CD4-positive, alpha-beta T cell treated with Interferon alpha-2 for 1 hour (primary cell): Measurements from ENCODE around the gene NLGN4X.
"Not testable (repeated sequence)": the region's sequence is repeated elsewhere in the genome, so short reads cannot be mapped to it uniquely, and the experiment has no call there.

Experiments
- DNase-seq, 2 donors: peaks; one replicate each; pipeline ENCODE4 v3.0.0-alpha.2; 2020 to 2022

Gene NLGN4X

GRCh38 chrX:6002056-6002455, 226.6 kb downstream of the NLGN4X start:
- no peak for DNase-seq

DNA sequence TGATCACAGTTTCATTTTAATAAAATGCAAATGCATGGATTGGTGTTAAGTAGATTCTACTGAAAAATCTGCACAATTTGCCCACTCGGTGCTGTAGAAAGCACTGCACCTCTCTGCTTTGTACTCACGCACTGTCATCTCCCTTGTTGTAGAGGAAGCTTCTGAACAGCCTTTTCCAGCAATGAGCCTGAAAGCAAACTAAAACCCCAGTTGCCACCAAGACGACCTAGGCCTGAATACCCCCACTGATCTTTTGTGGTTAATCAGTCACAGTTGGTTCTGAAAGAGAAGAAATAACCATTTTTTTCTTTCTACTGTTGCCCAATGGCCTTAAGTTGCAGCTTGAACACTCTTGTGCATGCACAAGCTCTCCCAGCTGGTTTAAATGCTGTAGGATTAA, 229.8 kb downstream of the NLGN4X start:
- no peak for DNase-seq

- DNase-seq: no peak
Measured at GRCh38 chrX:5998456-5998855, 230.2 kb downstream of the NLGN4X start.

GRCh38 chrX:5991393-5991792, 237.3 kb downstream of the NLGN4X start:
- no peak for DNase-seq

DNA sequence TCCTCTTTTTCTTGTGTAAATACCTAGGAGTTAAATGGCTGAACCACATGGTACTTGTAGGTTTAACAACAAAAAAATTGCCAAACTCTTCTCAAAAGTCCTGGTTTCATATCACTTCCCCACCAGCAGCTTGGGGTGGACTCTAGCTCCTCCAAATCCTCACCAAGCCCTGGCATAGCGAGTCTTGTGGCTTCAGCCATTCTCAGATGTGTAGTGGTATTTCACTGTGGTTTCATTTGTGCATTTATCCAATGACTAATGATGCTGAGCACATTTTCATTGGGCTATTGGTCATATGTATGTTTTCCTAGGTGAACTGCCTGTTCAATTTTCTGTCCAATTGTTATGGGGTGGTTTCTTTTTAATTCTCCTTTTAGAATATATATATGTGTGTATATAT, 249.3 kb downstream of the NLGN4X start:
- DNase-seq: no peak

DNA sequence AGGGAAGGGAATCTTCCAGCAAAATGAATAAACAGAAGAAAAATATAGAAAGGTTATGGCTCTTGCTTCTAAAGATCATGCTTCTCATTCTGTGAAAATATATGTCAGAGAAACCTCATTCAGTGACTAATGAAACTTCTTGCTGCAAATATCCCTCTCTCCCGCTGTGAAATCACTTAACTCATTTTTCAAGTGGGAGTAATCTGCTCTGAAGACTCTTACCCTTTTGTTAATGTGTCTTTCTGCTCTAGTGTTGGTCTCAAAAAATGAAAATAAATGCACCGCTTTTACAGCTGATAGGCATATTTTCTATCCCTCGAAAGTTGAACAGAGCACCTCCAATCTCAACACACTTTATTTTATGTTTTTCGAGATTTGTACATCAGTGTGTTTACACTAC, 252.3 kb downstream of the NLGN4X start:
- DNase-seq: no peak

DNA sequence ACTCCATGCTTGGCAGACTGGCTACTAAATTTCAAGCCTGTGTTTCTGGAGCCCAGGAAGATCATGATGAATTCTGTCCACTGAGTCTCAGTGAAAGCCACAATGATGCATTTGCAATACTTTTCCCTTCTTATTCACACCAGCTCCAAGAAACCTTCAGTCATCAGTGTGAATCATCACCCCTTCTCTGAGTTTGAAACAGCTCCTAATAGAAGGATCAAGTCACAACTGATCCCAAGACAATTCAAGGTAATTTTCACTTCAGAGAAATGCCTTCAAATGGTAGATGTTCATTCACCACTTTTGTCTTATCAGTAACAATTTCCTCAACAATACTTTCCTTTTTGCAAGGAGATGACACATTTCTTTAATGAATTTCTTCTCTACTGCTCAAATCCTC, 257.4 kb downstream of the NLGN4X start:
- no peak for DNase-seq

DNA sequence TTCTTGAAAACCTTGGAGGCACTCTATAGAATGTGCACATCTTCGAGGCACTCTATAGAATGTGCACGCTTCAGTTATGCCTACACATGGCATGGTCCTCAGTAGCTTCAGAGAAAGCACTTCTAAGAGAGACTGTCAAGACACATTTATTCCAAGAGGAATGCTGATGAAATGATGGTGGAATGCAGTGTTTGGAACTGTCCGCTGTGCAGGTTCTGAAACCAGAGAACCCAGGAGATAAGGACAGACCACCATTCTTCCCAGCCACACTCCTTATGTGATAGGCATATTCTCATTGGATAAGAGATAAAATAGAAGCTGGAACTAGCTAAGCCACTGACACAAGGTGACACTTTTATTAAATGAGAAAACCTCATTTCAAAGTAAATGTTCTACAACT, 263.3 kb downstream of the NLGN4X start:
- DNase-seq: no peak

GRCh38 chrX:5959286-5959685, 269.4 kb downstream of the NLGN4X start:
- no peak for DNase-seq

- DNase-seq: no peak
Measured at GRCh38 chrX:5958523-5958922, 270.1 kb downstream of the NLGN4X start.

- no peak for DNase-seq
Measured at GRCh38 chrX:5957506-5957905, 271.2 kb downstream of the NLGN4X start.

DNA sequence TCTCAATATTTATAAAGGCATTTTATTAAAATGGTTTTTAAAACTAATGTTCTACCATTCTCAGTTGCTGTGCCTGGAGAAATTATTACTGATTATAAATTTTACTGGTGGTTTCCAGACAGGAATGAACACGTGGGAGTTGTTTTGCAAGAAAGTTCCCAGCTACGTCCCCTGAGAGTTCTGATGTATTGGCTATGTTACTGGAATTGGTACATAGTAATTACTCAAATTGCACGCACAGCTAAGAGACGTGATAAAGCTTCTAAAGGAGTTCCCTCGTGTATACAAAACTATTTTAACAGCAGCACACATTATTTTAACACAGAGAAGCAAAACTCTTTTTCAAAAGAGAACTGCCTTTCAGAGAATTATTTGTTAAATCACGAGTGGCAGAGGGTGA, 292.2 kb downstream of the NLGN4X start:
- no peak for DNase-seq

DNA sequence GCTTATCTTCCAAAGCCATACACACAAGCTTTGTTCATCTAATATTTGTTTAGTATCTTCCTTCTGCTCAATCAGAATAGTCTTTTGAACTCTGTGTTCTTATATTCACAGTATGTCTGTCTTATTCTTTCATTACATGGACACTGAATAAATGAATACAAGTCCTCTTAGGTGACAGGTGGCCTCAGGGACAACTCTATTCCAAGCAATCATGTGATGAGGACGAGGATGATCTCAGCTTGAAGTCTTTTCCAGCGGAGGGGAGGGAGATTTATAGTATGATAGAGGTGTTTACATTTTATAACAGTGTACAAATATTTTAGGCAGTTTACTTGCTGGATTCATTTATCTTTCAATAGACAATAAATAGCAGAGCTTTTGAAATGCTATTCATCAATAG, 300.4 kb downstream of the NLGN4X start:
- DNase-seq: no peak

GRCh38 chrX:5916945-5917344, 311.7 kb downstream of the NLGN4X start:
- DNase-seq: no peak

DNA sequence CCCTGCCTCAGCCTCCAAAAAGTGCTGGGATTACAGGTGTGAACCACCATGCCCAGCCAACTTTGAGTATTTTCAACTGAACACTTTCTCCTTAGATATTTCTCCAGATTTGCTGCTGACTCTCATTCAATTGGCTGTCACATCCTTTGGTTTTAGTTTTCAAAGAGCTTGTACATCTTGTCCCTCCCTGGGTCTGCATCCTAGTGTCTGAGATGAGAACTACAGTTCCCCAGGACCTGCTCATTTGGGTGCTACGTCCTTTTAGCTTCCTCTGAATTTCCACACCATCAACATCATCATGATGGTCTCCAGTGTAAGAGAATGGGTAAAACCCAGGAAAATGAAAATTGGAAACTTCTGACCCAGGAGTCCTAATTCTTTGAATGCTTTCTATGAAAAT, 312.9 kb downstream of the NLGN4X start:
- no peak for DNase-seq

GRCh38 chrX:5907207-5907606, 321.5 kb downstream of the NLGN4X start:
- DNase-seq: no peak

GRCh38 chrX:5903586-5904190, 325.0 kb downstream of the NLGN4X start:
- not testable (repeated sequence) for DNase-seq

DNA sequence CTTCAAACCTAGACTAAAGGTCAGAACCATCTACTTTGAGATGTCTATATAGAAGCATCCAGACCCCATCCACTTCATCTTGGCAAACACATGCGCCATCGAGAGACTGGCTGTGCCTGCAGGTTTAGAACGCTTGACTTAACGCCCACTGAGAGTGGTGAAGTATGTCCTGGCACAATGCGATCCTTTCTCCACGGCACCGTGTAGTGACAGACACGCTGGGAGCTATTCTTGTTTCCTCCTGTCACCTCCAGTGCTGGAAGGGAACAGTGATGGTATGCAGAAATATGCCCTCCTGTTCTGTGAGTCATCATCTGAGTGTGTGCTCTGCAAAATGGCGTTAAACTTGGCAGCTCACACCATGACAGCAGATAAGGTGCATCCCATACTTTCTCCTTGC, 330.2 kb downstream of the NLGN4X start:
- no peak for DNase-seq

DNA sequence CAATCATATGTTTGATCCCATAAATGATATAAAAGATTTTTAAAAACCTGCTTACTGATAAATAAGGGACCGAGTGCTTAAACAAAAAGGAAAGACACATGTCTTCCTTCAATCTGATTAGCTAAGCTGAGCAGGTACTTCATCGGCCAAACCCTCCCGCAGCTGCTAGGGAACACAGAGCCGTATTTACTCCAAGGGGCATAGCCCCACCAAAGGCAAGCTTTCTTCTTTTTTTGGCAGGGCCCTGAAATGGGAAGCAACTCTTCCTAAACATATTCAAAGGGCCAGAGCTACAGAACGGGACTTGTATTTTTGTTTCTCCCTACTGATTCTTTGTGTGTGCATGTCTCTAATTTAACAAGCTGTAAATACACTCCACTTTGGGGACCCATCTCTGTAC, 337.3 kb downstream of the NLGN4X start:
- DNase-seq: no peak

DNA sequence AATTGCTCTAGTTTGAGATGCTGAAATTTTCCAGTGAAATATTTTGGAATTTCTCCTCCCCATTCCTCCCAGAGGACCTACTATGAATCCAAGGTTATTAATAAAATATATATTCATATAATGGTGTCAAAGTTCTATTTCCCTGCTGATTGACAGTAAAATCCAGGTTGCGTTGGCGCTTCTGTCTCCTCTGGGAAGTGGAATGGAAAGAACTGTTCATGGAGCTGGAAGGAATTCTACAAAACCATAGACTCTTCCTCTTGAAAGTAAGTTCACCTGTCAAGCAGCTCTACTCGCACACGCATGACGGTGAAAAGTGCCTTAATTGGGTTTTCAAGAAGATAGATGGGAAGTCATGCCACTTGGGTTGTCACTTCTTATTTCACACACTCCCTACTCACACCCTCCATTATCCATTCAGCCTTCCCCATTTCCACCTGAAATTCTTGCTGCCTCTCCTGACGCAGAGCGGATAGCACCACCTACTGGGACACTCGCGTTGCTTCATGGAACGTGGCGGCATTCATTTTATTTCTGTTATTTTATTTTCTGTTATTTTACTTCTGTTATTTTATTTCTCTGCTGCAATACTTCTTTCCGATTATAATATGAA, 351.6 kb downstream of the NLGN4X start:
- no peak for DNase-seq

GRCh38 chrX:5870238-5870637, 358.4 kb downstream of the NLGN4X start:
- no peak for DNase-seq

DNA sequence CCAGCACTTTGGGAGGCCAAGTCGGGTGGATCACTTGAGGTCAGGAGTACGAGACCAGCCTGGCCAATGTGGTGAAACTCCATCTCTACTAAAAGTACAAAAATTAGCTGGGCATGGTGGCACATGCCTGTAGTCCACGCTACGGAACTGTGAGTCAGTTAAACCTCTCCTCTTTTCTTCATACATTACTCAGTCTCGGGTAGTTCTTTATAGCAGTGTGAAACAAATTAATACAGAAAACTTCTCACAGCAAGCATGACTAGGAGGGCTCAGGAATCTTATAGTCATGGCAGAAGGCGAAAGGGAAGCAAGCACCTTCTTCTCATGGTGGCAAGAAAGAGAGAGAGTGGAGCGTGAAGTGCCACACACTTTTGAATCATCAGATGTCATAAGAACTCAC, 358.9 kb downstream of the NLGN4X start:
- no peak for DNase-seq

DNA sequence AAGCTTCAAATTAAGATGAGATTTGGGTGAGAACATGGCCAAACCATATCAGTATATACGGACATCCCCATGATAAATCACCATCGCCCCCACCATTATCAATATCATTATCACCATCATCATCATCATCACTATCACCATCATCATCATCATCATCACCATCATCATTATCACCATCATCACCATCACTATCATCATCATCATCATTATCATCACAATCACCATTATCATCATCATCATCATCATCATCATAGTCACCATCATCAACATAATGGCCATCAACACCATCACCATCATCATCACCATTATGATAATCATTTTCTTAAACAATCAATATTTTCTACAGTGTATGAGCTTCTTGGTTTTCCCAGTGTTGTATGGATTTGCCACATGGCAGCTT, 360.9 kb downstream of the NLGN4X start:
- no peak for DNase-seq

DNA sequence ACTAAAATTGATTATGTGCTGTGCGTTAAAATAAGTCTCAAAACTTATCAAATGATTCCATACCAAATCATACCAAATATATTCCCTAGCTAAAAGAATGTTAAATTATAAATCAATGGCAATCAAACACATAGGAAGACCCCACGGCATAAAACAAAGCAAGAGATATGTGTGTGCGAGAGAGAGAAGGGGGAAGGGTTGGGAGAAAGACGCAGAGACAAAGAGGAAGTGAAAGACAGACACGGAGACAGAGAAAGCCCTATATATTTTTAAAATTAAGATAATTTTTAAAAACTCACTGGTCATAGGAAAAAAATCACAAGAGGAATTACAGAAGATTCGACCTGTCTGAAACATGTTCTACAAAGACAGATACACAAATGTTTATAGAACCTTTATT, 371.4 kb downstream of the NLGN4X start:
- DNase-seq: no peak

GRCh38 chrX:5852941-5853340, 375.7 kb downstream of the NLGN4X start:
- no peak for DNase-seq
